ENCODE measurements around the gene APOC4. TPM values are rescaled to one million over a fixed set of nuclear protein-coding genes. Genes with fewer than 3 reads are reported as not detected.

Gene APOC4
- total and polyA plus RNA-seq, 2 experiments from 2014 or later: not detected

- TF ChIP-seq EZH2 (IDR thresholded peaks at IDR 0.05; ENCODE audit: low read depth, unreplicated experiment) (no peak), ETS1 (IDR thresholded peaks at IDR 0.05) (no peak), REST (IDR thresholded peaks at IDR 0.05; ENCODE audit: unreplicated experiment) (no peak), POLR2AphosphoS5 (IDR thresholded peaks at IDR 0.05; ENCODE audit: low read depth) (no peak), EZH2phosphoT487 (IDR thresholded peaks at IDR 0.05; ENCODE audit: unreplicated experiment) (no peak), NANOG (IDR thresholded peaks at IDR 0.05; ENCODE audit: borderline replicate concordance) (no peak)
These were observed 48.9 kb downstream of the APOC4 start (continued) for GRCh38 chr19:44990966-44991365.

- Mint-ChIP-seq H3K9me3 (no peaks in the 10 kb centered on the region), H3K27me3 (ENCODE audit: insufficient read depth, low read depth, poor library complexity) (peaks cover 2% of the 10 kb centered on the region), H3K4me3 (no peak overlapping the region), H3K36me3 (ENCODE audit: low read depth) (peaks cover 23% of the 10 kb centered on the region), H3K4me1 (no peaks in the 10 kb centered on the region), H3K27ac (no peak overlapping the region)
- no peaks in the 10 kb centered on the region for H3F3A ChIP-seq (replicated peaks; ENCODE audit: low read depth)
- no peak for DNase-seq (ENCODE audit: low spot score)
- no peaks in the 10 kb centered on the region for H3K9me2 ChIP-seq (ENCODE audit: insufficient read depth)
- no peaks in the 10 kb centered on the region for H3K4me1 ChIP-seq (ENCODE audit: insufficient read depth)
- H3K4me2 ChIP-seq: no peak overlapping the region
- H3K27me3 ChIP-seq (ENCODE audit: insufficient read depth): no peaks in the 10 kb centered on the region
- ATAC-seq: no peak
- H3K4me3 ChIP-seq: no peak overlapping the region
- peaks cover 4% of the 10 kb centered on the region; the same call in 1 of the 2 replicates for H3K36me3 ChIP-seq (ENCODE audit: insufficient read depth)
- no peak overlapping the region for H3K27ac ChIP-seq (ENCODE audit: low read depth)
- no peaks in the 10 kb centered on the region for H3K79me2 ChIP-seq (replicated peaks; ENCODE audit: insufficient read depth)
- H4K20me1 ChIP-seq (replicated peaks; ENCODE audit: insufficient read depth): no peaks in the 10 kb centered on the region
- H2AFZ ChIP-seq: no peak overlapping the region
- no peak for TF ChIP-seq ZNF462 (CRISPR knock-in tag; IDR thresholded peaks at IDR 0.05)
- TF ChIP-seq EZH2 (IDR thresholded peaks at IDR 0.05; ENCODE audit: low read depth, unreplicated experiment): no peak
- TF ChIP-seq ZNF331 (CRISPR knock-in tag; IDR thresholded peaks at IDR 0.05; ENCODE audit: low read depth): no peak
- TF ChIP-seq EZH2phosphoT487 (IDR thresholded peaks at IDR 0.05; ENCODE audit: unreplicated experiment): no peak
- no peak for TF ChIP-seq CREB1 (CRISPR knock-in tag; IDR thresholded peaks at IDR 0.05; ENCODE audit: low read depth)
- no peak for TF ChIP-seq REST (IDR thresholded peaks at IDR 0.05; ENCODE audit: unreplicated experiment)
These were observed 50.5 kb downstream of the APOC4 start for GRCh38 chr19:44992336-44993163.

Measured in GM23338 (cell line).